Aorta (tissue), 5 donors: ENCODE results near the gene KLF11. TPM values are rescaled to one million over a fixed set of nuclear protein-coding genes. Genes with fewer than 3 reads are reported as not detected.

Experiments used
- ATAC-seq: fragments of 200-7000 bp; cut with Tn5 transposase; one replicate; pipeline ENCODE4 v1.9.1; 2022; ENCODE audit warnings: moderate library complexity; ENCODE audit not compliant: low FRiP score
- DNase-seq, 2 donors: peaks; one replicate each; pipeline ENCODE4 v3.0.0-alpha.2; 2020
- H3K27ac ChIP-seq, 2 donors: one replicate each; pipeline ENCODE4 v1.5.1; 2013; ENCODE audit warnings: low read length in 2 of 2, mild to moderate bottlenecking in 2 of 2, moderate library complexity in 2 of 2, control low read depth in 1 of 2, inconsistent platforms in 1 of 2, low read depth in 1 of 2
- H3K27me3 ChIP-seq, 2 donors: one replicate each; pipeline ENCODE4 v1.6.1; 2013; ENCODE audit warnings: control low read depth in 1 of 2, low read length in 1 of 2, mild to moderate bottlenecking in 1 of 2, moderate library complexity in 1 of 2; ENCODE audit not compliant: insufficient read depth in 2 of 2, control insufficient read depth in 1 of 2
- H3K36me3 ChIP-seq, 2 donors: one replicate each; pipeline ENCODE4 v1.6.1; 2013; ENCODE audit warnings: control low read depth in 1 of 2, low read length in 1 of 2, mild to moderate bottlenecking in 1 of 2; ENCODE audit not compliant: insufficient read depth in 2 of 2, control insufficient read depth in 1 of 2
- H3K4me1 ChIP-seq, 2 donors: one replicate each; pipeline ENCODE4 v1.6.1; 2013; ENCODE audit warnings: low read length in 2 of 2, control low read depth in 1 of 2, mild to moderate bottlenecking in 1 of 2, moderate library complexity in 1 of 2; ENCODE audit not compliant: insufficient read depth in 2 of 2, control insufficient read depth in 1 of 2
- H3K4me3 ChIP-seq, 2 donors: one replicate each; pipeline ENCODE4 v1.5.1; 2013; ENCODE audit warnings: low read length in 2 of 2, control low read depth in 1 of 2, mild to moderate bottlenecking in 1 of 2
- H3K9me3 ChIP-seq: one replicate; pipeline ENCODE4 v1.6.1; 2013; ENCODE audit warnings: mild to moderate bottlenecking, low read length; ENCODE audit not compliant: control insufficient read depth
- WGBS, 2 donors: extraction: QIAGEN DNeasy Blood & Tissue Kit; methylation state at CpG; one replicate each; pipeline ENCODE4 v1.1.7; 2013; 5-methylcytosine and 5-hydroxymethylcytosine counted together
- intact Hi-C, 2 donors: fragments of 100-400 bp; cut with DNase I; formaldehyde crosslinking; loops; one replicate each; pipeline versions ENCODE4 v1.14.2 to v1.15.0; 2022
- polyA plus RNA-seq, 2 donors: library from polyadenylated mRNA; stranded (reverse); fragments of 200-250 nt; gene quantifications; one replicate each; pipeline ENCODE4 v1.2.3, GENCODE V29; 2013
- total RNA-seq, 2 donors: library from RNA; stranded (reverse); fragmentation: NEBNext Ultra II Directional; extraction: Animal tissue kit (Norgen Biotek cat#: 25700); gene quantifications; one replicate each; pipeline ENCODE4 v1.2.1, GENCODE V29; 2021
- donor health status: healthy with polysubstance abuse.
- donor health status: Bipolar disorder and iron deficiency.
- donor health status: DM: no; HTN: no; CAD: no.
- donor health status: DM: no; HTN: no; CAD: no.
- donor health status: DM: yes; HTN: yes; CAD: no.

Gene KLF11
- total and polyA plus RNA-seq, 4 donors: 7.8 to 33.6 (median 20.4) TPM

DNA sequence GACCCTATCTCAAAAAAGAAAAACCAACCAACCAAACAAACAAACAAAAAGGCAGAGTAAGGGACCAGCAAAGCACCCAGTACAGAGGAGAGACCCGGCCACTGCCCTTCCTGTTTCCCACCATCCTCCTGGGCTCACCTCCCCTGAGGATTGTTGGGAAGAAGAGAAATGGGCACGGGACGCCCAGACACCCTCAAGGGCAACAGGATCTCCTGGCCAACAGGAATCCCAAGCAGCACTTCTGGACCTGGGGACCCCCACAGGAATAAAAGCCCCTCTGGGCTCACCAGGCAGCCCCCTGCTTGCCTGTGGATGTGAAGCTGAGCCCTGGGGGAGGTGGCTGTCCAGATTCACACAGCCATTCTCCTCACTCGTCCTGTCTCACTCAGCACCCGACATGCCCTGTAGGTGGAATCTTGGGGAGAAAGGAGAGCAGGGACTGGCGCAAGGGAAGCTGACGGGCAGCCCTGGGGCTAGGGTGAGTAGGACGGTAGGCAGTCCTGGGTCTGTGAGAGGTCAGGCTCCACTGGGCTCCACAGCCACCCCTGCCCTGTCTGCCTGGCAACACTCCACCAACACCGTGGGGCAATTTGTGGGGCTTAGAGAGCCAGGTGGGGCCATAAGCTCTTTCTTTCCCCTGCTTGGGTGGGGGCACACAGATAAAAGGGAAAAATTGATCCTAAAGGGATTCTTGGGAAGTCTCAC, 18.0 kb downstream of the KLF11 start:
- Histone ChIP-seq H3K4me1 (no peaks in the 10 kb centered on the region), H3K27me3 (no peaks in the 10 kb centered on the region), H3K36me3 (peaks cover 0 to 1% of the 10 kb centered on the region in 2 donors), H3K9me3 (no peaks in the 10 kb centered on the region), H3K4me3 (no peak overlapping the region), H3K27ac (no peak overlapping the region)
- WGBS, 2 donors: 91 to 92% methylated on average over 9 of the region's 9 CpGs
- DNase-seq (peak in 1 of 2 donors; percentile 49), ATAC-seq (no peak)
- intact Hi-C loops: no loop called here

DNA sequence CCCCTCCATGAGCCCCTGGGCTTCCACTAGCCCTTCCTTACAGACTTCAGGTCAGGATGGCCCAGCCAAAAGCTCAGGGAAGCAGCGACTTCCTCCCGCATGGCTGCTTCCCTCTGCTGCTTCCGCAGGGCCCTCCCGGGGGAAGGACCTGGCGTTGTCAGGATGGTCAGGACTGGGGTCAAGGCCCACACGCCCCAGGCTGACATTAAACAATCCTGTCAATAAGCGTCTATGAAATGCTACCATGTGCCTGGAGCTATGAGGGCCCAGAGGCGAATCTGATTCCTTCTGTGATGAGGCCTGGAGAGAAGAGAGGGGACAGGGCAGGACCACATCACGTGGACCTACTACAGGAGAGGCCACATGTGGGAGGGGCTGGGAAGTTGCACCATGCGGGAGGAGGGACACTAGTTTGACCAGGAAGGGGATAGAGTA, 19.6 kb downstream of the KLF11 start:
- Histone ChIP-seq H3K4me1 (no peaks in the 10 kb centered on the region), H3K27me3 (no peaks in the 10 kb centered on the region), H3K27ac (no peak overlapping the region), H3K36me3 (peaks cover 0 to 1% of the 10 kb centered on the region in 2 donors), H3K4me3 (no peak overlapping the region), H3K9me3 (no peaks in the 10 kb centered on the region)
- 84 to 94% methylated on average over 10 of the region's 10 CpGs for whole genome bisulfite sequencing, 2 donors
- peak; percentile 33 to 54 for DNase-seq
- ATAC-seq: no peak
- intact Hi-C loops: no loop called here

DNA sequence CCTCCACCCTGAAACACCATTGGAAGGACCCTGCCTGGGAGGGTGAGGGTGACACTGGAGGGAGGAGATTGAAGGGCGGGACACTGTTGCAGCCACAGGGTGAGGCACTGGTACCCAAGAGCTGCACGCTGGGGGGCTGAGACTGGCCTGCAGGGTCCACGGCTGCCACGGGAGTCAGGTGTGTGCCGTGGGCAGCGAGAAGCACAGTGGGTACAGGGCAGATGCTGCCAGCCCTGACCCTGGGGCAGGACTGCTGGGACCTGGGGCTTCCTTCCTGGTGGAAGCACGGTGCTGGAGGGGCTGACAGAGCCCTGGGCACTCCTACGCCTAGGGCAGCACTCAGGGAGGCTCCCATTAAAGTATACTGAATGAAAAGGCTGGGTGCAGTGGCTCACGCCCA, 20.2 kb downstream of the KLF11 start:
- DNase-seq (peak; percentile 18 to 48), ATAC-seq (no peak)
- no peaks in the 10 kb centered on the region for H3K4me1 ChIP-seq
- H3K27me3 ChIP-seq: no peaks in the 10 kb centered on the region
- H3K9me3 ChIP-seq: no peaks in the 10 kb centered on the region
- H3K27ac ChIP-seq: no peak overlapping the region
- peaks cover 0 to 1% of the 10 kb centered on the region in 2 donors for H3K36me3 ChIP-seq
- WGBS, 2 donors: 95 to 99% methylated on average over 9 of the region's 9 CpGs
- H3K4me3 ChIP-seq: no peak overlapping the region
- intact Hi-C loops: no loop called here

GRCh38 chr2:10064932-10065772, 21.8 kb downstream of the KLF11 start:
- DNase-seq (no peak), ATAC-seq (no peak)
- 94 to 96% methylated on average over 18 of the region's 18 CpGs for WGBS, 2 donors
- H3K4me3 ChIP-seq: no peak overlapping the region
- no peaks in the 10 kb centered on the region for H3K27me3 ChIP-seq
- H3K27ac ChIP-seq: no peak overlapping the region
- H3K4me1 ChIP-seq: no peaks in the 10 kb centered on the region
- H3K36me3 ChIP-seq: peaks cover 0 to 1% of the 10 kb centered on the region in 2 donors
- intact Hi-C loops: no loop called here
- H3K9me3 ChIP-seq: no peaks in the 10 kb centered on the region

DNA sequence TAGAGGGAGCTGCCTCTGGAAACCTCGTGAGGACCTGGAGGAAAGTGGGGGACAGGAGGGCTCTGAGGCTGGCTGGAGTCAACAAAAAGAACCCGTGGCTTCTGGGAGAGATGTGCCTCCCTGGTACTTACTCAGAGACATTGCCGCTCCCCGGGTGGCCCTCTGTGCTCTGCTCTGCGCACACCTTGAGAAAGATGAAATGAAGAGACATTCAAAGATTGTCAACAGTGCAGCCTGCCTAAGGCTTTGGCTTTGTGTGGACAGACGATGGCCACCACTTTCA, 22.4 kb downstream of the KLF11 start:
- peaks cover 0 to 1% of the 10 kb centered on the region in 2 donors for H3K36me3 ChIP-seq
- intact Hi-C loops: no loop called here
- 87 to 91% methylated on average over 6 of the region's 6 CpGs for WGBS, 2 donors
- no peaks in the 10 kb centered on the region for H3K4me1 ChIP-seq
- no peak overlapping the region for H3K4me3 ChIP-seq
- H3K27me3 ChIP-seq: no peaks in the 10 kb centered on the region
- H3K27ac ChIP-seq: no peak overlapping the region
- DNase-seq: no peak
- no peaks in the 10 kb centered on the region for H3K9me3 ChIP-seq
- no peak for ATAC-seq

DNA sequence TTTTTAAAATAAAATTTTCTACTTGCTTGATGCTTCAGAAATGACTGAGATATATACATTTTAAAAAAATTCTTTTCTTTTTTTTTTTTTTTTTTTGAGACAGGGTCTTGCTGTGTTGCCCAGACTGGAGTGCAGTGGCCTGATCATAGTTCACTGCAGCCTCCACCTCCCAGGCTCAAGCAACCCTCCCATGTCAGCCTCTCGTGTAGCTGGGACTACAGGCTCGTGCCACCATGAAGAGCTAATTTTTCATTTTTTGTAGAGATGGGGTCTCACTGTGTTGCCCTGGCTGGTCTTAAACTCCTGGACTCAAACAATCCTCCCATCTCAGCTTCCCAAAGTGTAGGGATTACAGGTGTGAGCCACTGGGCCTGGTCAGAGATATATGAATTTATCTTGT, 24.0 kb downstream of the KLF11 start:
- Histone ChIP-seq H3K27ac (no peak overlapping the region), H3K27me3 (no peaks in the 10 kb centered on the region), H3K4me1 (no peaks in the 10 kb centered on the region), H3K36me3 (peaks cover 0 to 1% of the 10 kb centered on the region in 2 donors), H3K9me3 (no peaks in the 10 kb centered on the region), H3K4me3 (no peak overlapping the region)
- WGBS, 2 donors: 98 to 100% methylated on average over 2 of the region's 2 CpGs
- DNase-seq: no peak
- intact Hi-C loops: no loop called here
- no peak for ATAC-seq

GRCh38 chr2:10067881-10068280, 24.5 kb downstream of the KLF11 start:
- Histone ChIP-seq H3K9me3 (no peaks in the 10 kb centered on the region), H3K27me3 (no peaks in the 10 kb centered on the region), H3K27ac (no peak overlapping the region), H3K36me3 (peaks cover 0 to 1% of the 10 kb centered on the region in 2 donors), H3K4me3 (no peak overlapping the region), H3K4me1 (no peaks in the 10 kb centered on the region)
- WGBS, 2 donors: 96% methylated on average over 1 of the region's 1 CpG
- intact Hi-C loops: no loop called here
- DNase-seq (no peak), ATAC-seq (no peak)

- Histone ChIP-seq H3K36me3 (no peaks in the 10 kb centered on the region), H3K4me3 (no peak overlapping the region), H3K9me3 (no peaks in the 10 kb centered on the region), H3K27me3 (no peaks in the 10 kb centered on the region), H3K27ac (no peak overlapping the region), H3K4me1 (no peaks in the 10 kb centered on the region)
- 96 to 97% methylated on average over 16 of the region's 16 CpGs for WGBS, 2 donors
- DNase-seq (no peak), ATAC-seq (no peak)
- intact Hi-C loops: loop anchor here (5.0 kb wide), 2 partner anchors 361 to 366 kb away; no protein-coding TSS in a partner anchor
These were observed 27.8 kb downstream of the KLF11 start for GRCh38 chr2:10071176-10071575.

DNA sequence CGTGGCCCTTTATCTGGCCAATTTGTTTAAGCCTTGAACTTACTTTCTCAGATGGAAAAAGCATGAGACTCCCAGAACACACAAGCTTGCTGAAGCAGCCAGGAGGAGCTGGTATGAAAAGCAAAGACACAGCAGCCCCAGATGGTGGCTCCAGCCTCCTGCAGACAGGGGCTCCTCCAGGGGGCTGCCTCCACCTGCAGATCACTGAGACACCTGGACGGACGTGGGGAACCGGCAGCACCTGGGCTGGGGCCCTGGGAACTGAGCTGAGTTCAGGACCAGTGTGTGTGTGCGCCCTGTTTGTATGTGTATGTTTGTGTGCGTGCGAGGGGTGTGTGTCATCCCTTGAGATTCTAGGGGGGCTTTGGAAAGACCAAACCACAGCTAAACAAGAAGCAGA, 28.2 kb downstream of the KLF11 start:
- H3K27ac ChIP-seq: no peak overlapping the region
- ATAC-seq (no peak), DNase-seq (no peak)
- H3K4me3 ChIP-seq: no peak overlapping the region
- no peaks in the 10 kb centered on the region for H3K9me3 ChIP-seq
- 92 to 96% methylated on average over 7 of the region's 7 CpGs for WGBS, 2 donors
- H3K36me3 ChIP-seq: no peaks in the 10 kb centered on the region
- no peaks in the 10 kb centered on the region for H3K4me1 ChIP-seq
- no peaks in the 10 kb centered on the region for H3K27me3 ChIP-seq
- intact Hi-C loops: loop anchor here (5.0 kb wide), 2 partner anchors 361 to 366 kb away; no protein-coding TSS in a partner anchor
